HAP-1 (cell line): ENCODE data around the gene TEAD1.

ENCODE experiments used
- DNase-seq, 2 experiments: peaks; one replicate each; pipeline ENCODE4 v3.0.0-alpha.2; 2016 to 2020; ENCODE audit warnings: low spot score in 2 of 2
- H3K27me3 ChIP-seq: fragments of 250-450 bp; sonication (Bioruptor Pico); 2 replicates; pipeline ENCODE4 v1.5.1; 2020; ENCODE audit warnings: low read depth, mild to moderate bottlenecking, moderate library complexity
- H3K36me3 ChIP-seq: fragments of 250-450 bp; sonication (Bioruptor Pico); replicated peaks from 2 replicates; pipeline ENCODE4 v1.5.1; 2020; ENCODE audit warnings: mild to moderate bottlenecking
- H3K4me1 ChIP-seq: fragments of 250-450 bp; sonication (Bioruptor Pico); 2 replicates; pipeline ENCODE4 v1.5.1; 2020; ENCODE audit warnings: mild to moderate bottlenecking
- H3K4me3 ChIP-seq: fragments of 250-450 bp; sonication (Bioruptor Pico); 2 replicates; pipeline ENCODE4 v1.5.1; 2020; ENCODE audit warnings: mild to moderate bottlenecking, moderate library complexity
- H3K9me3 ChIP-seq: fragments of 250-450 bp; sonication (Bioruptor Pico); 2 replicates; pipeline ENCODE4 v1.5.1; 2020; ENCODE audit warnings: mild to moderate bottlenecking, moderate library complexity
- in situ Hi-C: fragments of 300-500 bp; cut with MboI; formaldehyde crosslinking; loops from 3 replicates; pipeline ENCODE4 v1.14.3; 2020; ENCODE audit warnings: low sequenced_read_pairs, inconsistent platforms, mixed read lengths

Gene TEAD1

GRCh38 chr11:12673924-12674570 lies at the start of gene TEAD1:
TEAD1 (plus strand) TSS chr11:12674421.
- no peaks in the 10 kb centered on the region; the same call in 1 of the 2 replicates for H3K36me3 ChIP-seq
- H3K9me3 ChIP-seq: no peaks in the 10 kb centered on the region
- peak within 1 kb of the TSS; percentile 63 for H3K4me3 ChIP-seq
- peak; percentile 86 to 96 for DNase-seq
- in situ Hi-C loops: no loop called here
- no peaks in the 10 kb centered on the region for H3K27me3 ChIP-seq
- H3K4me1 ChIP-seq: peaks cover 16% of the 10 kb centered on the region

GRCh38 chr11:12624595-12624994 lies 49.6 kb upstream of the TEAD1 start:
- Histone ChIP-seq H3K36me3 (no peaks in the 10 kb centered on the region), H3K4me1 (no peaks in the 10 kb centered on the region), H3K9me3 (0 out of 2 replicates have a peak, but pooled peaks cover 4% of the 10 kb centered on the region), H3K4me3 (no peak overlapping the region), H3K27me3 (no peaks in the 10 kb centered on the region)
- no peak for DNase-seq
- in situ Hi-C loops: no loop called here

- H3K36me3 ChIP-seq: no peaks in the 10 kb centered on the region
- in situ Hi-C loops: no loop called here
- H3K4me3 ChIP-seq: no peak overlapping the region
- no peak for DNase-seq
- H3K4me1 ChIP-seq: no peaks in the 10 kb centered on the region
- 0 out of 2 replicates have a peak, but pooled peaks cover 4% of the 10 kb centered on the region for H3K9me3 ChIP-seq
- no peaks in the 10 kb centered on the region for H3K27me3 ChIP-seq
These were observed 48.7 kb upstream of the TEAD1 start for GRCh38 chr11:12625438-12626071.

- DNase-seq: no peak
- Histone ChIP-seq H3K4me1 (no peaks in the 10 kb centered on the region), H3K4me3 (no peak overlapping the region), H3K9me3 (0 out of 2 replicates have a peak, but pooled peaks cover 4% of the 10 kb centered on the region), H3K36me3 (no peaks in the 10 kb centered on the region), H3K27me3 (no peaks in the 10 kb centered on the region)
- in situ Hi-C loops: no loop called here
These were observed 47.6 kb upstream of the TEAD1 start for GRCh38 chr11:12626616-12627015.

GRCh38 chr11:12628314-12628713 lies 45.9 kb upstream of the TEAD1 start:
- Histone ChIP-seq H3K36me3 (no peaks in the 10 kb centered on the region), H3K27me3 (no peaks in the 10 kb centered on the region), H3K4me1 (no peaks in the 10 kb centered on the region), H3K9me3 (0 out of 2 replicates have a peak, but pooled peaks cover 4% of the 10 kb centered on the region), H3K4me3 (no peak overlapping the region)
- DNase-seq: no peak
- in situ Hi-C loops: no loop called here

GRCh38 chr11:12629601-12630313 lies 44.5 kb upstream of the TEAD1 start:
- H3K9me3 ChIP-seq: no peaks in the 10 kb centered on the region
- H3K36me3 ChIP-seq: no peaks in the 10 kb centered on the region
- DNase-seq: no peak
- no peak overlapping the region for H3K4me3 ChIP-seq
- H3K27me3 ChIP-seq: no peaks in the 10 kb centered on the region
- no peaks in the 10 kb centered on the region for H3K4me1 ChIP-seq
- in situ Hi-C loops: no loop called here

- in situ Hi-C loops: no loop called here
- no peak for DNase-seq
- Histone ChIP-seq H3K36me3 (no peaks in the 10 kb centered on the region), H3K9me3 (no peaks in the 10 kb centered on the region), H3K4me1 (no peaks in the 10 kb centered on the region), H3K4me3 (no peak overlapping the region), H3K27me3 (no peaks in the 10 kb centered on the region)
These were observed 42.6 kb upstream of the TEAD1 start for GRCh38 chr11:12631651-12632050.

GRCh38 chr11:12634329-12634728 lies 39.9 kb upstream of the TEAD1 start:
- Histone ChIP-seq H3K4me3 (no peak overlapping the region), H3K4me1 (no peaks in the 10 kb centered on the region), H3K9me3 (no peaks in the 10 kb centered on the region; the same call in 1 of the 2 replicates), H3K27me3 (no peaks in the 10 kb centered on the region), H3K36me3 (no peaks in the 10 kb centered on the region)
- in situ Hi-C loops: no loop called here
- no peak for DNase-seq

- Histone ChIP-seq H3K4me1 (no peaks in the 10 kb centered on the region), H3K4me3 (no peak overlapping the region), H3K27me3 (no peaks in the 10 kb centered on the region), H3K36me3 (no peaks in the 10 kb centered on the region), H3K9me3 (no peaks in the 10 kb centered on the region; the same call in 1 of the 2 replicates)
- DNase-seq: no peak
- in situ Hi-C loops: no loop called here
These were observed 37.3 kb upstream of the TEAD1 start for GRCh38 chr11:12636871-12637410.

- DNase-seq: no peak
- no peaks in the 10 kb centered on the region; the same call in 1 of the 2 replicates for H3K9me3 ChIP-seq
- no peaks in the 10 kb centered on the region for H3K4me1 ChIP-seq
- no peaks in the 10 kb centered on the region for H3K36me3 ChIP-seq
- no peak overlapping the region for H3K4me3 ChIP-seq
- H3K27me3 ChIP-seq: no peaks in the 10 kb centered on the region
- in situ Hi-C loops: no loop called here
These were observed 34.8 kb upstream of the TEAD1 start for GRCh38 chr11:12639388-12639787.

- H3K36me3 ChIP-seq: no peaks in the 10 kb centered on the region
- in situ Hi-C loops: no loop called here
- DNase-seq: no peak
- no peaks in the 10 kb centered on the region for H3K4me1 ChIP-seq
- H3K9me3 ChIP-seq: no peaks in the 10 kb centered on the region; the same call in 1 of the 2 replicates
- H3K4me3 ChIP-seq: no peak overlapping the region
- H3K27me3 ChIP-seq: no peaks in the 10 kb centered on the region
These were observed 33.9 kb upstream of the TEAD1 start for GRCh38 chr11:12640355-12640754.

- DNase-seq: no peak
- H3K4me1 ChIP-seq: no peaks in the 10 kb centered on the region
- in situ Hi-C loops: no loop called here
These were observed 33.0 kb upstream of the TEAD1 start for GRCh38 chr11:12640926-12641849.

GRCh38 chr11:12642040-12642439 lies 32.2 kb upstream of the TEAD1 start:
- Histone ChIP-seq H3K27me3 (no peaks in the 10 kb centered on the region), H3K4me1 (no peaks in the 10 kb centered on the region), H3K4me3 (no peak overlapping the region), H3K9me3 (no peaks in the 10 kb centered on the region; the same call in 1 of the 2 replicates), H3K36me3 (no peaks in the 10 kb centered on the region)
- in situ Hi-C loops: no loop called here
- no peak for DNase-seq

More at GRCh38 chr11:12640926-12641849, 33.0 kb upstream of the TEAD1 start:
- no peaks in the 10 kb centered on the region; the same call in 1 of the 2 replicates for H3K9me3 ChIP-seq
- H3K27me3 ChIP-seq: no peaks in the 10 kb centered on the region
- no peak overlapping the region for H3K4me3 ChIP-seq
- H3K36me3 ChIP-seq: no peaks in the 10 kb centered on the region
